ENCODE results near the gene PSAP.
A peak's percentile ranks its signal among the peaks of the same experiment; 100 is the strongest.

PSAP gene

DNA sequence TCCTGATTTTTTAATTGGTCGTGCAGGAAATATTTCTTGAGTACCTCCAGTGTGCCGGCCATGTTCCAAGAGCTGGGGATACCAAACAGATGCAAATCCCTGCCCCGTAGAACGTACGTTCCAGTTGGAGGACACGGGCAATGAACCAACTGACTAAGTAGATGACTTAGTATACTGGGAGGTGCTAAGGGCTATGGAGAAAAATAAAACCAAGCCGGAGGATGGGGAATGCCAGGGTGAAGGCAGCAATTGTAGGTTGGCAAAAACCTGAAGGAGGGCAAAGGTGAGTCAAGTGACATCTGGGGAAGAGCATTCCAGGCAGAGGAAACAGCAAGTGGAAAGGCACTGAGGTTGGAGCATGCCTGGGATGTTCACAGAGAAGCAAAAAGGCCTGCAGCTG lies 70.9 kb downstream of the PSAP start:
- DNase-seq, result no peak

DNA sequence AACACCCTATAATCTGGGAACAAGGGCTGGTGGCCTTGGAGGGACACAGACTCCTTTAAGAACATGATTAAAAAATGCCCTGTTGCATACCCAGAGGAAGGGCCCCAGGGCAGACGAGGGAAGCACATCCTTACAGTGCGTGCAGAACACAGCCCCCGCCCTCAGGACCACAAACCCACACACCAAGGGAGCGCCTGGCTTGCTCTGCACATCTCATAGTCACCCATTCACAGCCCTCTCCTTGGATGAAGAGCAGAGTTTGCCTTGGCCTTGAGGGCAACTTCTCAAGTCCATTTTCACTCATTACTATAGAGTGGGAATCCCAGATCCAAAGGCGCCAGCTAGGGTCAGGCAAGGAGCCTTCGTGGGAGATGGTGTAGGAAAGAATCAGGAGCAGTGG lies 71.4 kb downstream of the PSAP start:
- DNase-seq, result no peak

- DNase-seq, result no peak
Measured at GRCh38 chr10:71778071-71778825, 72.8 kb downstream of the PSAP start.

DNA sequence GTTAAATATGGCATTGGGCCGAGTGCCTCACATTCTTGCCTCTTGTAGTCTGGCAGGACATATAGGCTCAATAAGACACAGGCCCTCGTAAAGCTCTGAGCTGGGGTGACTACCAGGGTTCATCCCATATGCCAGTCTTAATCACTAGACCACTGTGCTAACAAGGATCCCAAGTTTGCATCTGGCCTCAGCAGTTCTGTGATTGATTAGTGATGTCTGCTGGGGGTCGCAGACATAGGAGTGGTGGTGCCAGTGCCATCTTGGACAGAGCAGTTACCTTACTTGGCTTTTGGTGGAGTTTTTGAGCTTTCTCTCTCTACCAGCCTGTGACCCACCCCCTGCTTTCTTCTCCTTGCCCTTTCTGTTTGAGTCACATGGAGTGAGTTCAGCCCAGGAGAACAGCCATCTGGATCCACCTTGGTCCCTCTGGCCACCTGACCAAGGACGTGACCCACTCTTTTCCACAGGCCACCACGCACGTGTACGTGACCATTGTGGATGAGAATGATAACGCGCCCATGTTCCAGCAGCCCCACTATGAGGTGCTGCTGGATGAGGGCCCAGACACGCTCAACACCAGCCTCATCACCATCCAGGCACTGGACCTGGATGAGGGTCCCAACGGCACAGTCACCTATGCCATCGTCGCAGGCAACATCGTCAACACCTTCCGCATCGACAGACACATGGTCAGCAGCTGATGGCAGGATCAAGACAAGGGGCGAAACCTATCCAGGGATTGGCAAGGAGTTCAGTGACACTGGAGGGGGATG lies 73.7 kb downstream of the PSAP start:
- DNase-seq, result no peak

DNA sequence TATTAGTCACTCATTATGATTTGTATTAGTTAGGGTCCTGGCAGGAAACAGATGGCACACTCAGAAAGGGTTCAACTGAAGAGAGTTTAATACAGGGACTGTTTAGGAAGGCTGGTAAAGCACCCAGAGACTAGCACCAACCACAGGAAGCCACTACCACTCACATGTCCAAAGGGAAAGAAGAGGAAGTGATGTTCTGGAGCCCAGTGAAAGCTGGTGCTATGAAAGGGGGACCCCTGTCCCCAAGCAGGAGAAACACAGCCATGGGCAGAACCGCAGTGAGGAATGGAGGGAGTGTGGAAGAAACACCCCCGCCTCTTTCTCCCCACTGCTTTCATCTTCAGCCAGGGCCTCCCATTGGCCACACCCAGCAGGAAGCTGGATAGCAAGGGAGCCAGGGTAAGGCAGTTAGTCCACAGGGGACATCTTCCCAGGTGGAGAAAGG lies 74.5 kb downstream of the PSAP start:
- DNase-seq, result peak; percentile 74

DNA sequence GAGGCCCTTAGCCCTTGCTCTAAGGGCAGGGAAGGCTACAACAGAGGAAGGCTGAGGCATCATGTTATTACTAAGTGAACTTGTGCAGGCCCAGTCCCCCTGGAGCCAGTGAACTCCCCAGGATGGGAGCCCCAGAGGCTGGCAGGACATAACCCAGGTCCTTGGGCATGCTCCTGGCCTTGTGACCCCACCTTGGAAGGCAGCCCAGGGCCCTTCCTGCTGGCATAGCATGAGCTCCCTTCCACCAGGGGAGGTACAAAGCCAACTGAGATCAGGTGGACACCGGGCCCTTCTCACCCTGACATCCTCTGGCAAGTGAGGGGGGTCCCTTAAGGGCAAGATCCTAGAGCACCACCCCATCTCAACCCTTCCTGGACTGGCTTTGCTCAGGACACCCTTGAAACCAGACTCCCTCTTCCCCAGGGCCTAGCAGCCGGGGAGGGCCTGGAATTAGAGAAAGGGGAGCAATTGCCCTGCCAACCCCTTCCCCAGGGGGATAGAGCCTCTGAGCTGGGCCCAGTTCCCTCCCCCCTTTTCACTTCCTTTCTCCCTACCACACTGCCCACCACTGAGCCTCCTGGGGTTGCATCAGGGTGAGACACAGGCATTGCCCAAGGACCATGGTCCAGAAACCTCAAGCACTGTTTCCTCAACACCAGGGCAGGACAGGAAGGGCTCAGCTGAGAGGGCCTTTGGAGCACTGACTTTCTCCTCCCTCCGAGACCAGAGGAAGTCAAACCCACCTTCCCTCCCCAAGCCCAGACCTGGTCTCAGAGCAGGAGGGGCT lies 75.9 kb downstream of the PSAP start:
- DNase-seq, result peak; percentile 95

GRCh38 chr10:71773221-71773971 lies 77.7 kb downstream of the PSAP start, which contains the start of gene VSIR:
VSIR (minus strand) TSS chr10:71773520; CDS start chr10:71773439, 81 bp downstream.
- peak; percentile 56 for DNase-seq

DNA sequence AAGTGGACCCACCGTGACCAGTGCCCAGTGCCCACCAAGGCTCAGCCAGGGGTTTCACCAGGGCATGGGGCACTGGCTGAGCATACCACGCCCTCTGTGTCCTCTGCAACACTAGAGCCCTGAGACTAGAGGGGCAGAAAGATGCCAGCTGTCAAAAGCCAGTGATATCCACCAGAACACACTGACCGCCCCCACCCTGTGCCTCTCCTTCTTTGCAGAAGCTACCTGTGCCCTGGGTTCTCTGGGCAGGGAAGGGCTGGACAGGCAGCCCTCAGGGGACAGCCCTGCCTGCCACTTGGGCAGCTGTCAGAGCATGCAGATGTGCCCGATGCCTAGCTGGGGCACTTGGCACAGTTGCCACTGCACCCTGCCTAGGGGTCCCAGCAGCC lies 78.2 kb downstream of the PSAP start:
- no peak for DNase-seq

DNA sequence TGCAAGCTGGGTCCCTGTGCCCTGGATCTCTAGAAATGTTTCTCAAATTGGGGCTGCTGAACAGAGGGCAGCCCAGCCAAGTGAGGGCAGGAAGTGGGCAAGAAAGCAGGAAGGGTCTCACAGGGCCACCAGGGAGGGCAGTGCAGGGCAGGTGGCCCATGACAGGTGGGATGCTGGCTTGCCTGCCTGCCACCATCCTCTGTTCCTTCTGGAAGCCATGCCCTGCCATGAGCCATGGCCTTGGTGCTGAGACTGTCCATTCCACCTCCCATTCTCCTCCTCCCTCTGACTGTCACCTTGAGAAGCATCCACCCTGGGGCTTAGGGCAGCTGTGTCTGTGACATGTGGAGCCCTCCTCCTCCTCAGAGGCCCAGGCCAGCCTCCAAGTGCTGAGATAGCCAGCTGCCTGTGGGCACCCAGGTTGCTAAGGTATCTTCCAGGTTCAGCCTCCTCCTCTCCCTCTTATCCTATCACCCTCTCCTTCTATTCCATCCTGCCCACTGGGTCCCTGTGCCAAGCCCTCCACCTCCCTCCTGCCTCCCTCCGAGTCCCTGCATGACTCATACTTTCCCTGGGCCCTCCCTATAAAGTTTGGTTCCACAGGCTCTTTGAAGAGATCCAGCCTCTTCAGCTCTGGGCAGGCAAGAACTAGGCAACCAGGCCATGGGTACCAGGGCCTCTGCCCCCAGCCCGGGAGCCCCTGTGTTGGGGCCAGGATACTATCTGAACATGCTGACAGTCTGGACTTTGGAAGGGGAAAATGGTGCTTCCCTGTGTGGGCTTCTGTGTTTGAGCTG lies 79.0 kb downstream of the PSAP start:
- no peak for DNase-seq

GRCh38 chr10:71771204-71771603 lies 79.8 kb downstream of the PSAP start:
- no peak for DNase-seq

DNA sequence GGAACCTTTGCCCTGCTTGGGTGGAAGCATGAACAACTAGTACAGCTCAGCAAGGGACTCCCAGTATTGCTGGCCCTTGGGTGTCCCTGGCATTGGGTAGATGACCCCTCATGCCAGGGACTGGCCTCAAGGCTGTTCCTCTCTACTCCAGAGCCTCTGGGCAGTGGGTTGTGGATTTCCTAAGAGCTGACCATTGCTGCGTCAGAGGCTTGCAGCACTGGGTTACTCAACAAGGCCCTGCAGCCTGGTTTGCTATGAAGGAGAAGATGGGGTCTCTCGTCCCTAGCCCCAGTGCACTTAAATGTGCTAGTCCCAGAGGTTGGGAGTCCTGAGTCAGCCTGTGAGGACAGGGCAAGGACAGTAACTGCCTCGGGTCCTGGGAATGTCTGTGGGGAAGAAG lies 80.3 kb downstream of the PSAP start:
- DNase-seq, result no peak

DNA sequence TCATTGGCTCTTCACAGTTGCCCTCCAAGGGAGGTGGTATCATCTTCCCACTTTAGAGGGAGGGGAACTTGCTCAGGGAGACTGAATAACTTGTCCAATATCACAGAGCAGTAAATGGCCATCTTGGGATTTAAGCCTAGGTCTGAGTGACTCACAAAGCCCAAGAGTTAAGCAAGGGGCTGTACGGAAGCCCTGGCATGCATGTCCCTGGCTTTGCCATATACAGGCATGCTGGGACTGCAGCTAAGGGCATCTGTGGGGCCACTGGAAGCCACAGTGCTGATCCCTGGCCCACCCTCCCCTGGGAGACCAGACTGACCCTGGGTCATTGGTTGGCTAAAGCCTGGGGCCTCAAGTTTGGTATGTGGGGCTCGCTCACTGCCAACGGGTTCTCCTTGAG lies 80.8 kb downstream of the PSAP start:
- no peak for DNase-seq

DNA sequence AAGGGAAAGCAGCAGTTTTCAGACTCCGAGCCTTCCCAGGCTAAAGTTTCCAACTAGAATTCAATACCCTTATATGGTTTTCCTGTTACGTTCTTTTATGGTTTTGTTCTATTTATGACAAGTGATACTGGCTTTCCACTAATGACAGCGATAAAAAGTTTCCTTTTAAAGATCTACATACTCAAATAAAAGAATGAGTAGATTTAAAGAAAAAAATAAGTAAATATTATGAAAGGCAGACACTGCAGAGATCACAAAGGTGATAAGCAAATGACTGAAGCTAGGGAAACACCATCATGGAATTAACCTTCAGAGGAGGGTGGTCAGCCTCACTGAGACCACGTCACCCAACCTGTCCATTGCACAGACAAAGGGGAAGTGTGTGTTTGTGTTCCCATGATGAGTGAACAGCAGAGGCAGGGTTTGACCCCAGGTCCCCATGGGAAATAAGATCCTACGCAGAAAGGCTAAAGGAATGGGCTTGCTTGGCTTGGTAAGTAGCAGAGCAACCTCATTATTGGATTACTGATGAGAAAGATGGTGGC lies 81.7 kb downstream of the PSAP start:
- DNase-seq, result no peak

GRCh38 chr10:71767420-71768035 lies 83.5 kb downstream of the PSAP start:
- no peak for DNase-seq

DNA sequence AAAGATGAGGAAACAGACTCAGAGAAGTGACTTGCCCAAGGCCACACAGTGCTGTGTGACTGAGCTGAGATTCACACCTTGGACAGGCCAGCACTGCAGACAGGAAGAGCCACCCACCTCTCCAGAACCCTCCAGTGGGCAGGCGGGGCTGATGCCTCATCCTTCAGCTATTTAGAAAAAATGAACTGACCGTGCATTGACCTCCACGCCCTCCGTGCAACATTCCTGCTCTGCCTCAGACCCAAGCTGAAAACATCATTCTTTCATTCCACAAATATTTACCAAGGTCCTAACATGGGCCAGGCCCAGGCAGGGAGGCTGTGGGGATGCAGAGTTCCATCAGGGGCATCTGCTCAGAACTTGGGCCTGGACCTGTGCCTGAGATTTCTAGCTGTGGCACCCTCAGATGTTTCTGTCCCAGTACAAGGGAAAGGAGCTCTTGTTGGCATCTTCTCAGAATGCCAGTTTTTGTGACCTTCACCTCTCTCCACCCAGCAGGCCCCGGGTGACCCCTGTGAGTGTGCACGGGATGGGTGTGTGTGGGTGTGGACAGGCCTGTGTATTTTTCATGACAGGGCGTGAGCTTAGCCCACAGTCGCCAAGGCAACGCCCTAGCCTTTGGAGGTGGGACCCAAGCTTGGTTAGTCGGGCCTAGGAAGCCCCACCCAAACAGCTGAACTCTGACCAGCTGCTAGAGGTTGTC lies 84.2 kb downstream of the PSAP start:
- no peak for DNase-seq
